ENCODE results near the gene COPG1. TPM values are rescaled to one million over a fixed set of nuclear protein-coding genes. Genes with fewer than 3 reads are reported as not detected.

The COPG1 gene
- total and polyA plus RNA-seq, 2 of the 13 experiments (the other 11 are each of a cell fraction or from before 2014, with no cell fraction given): 98.6 to 166 TPM

DNA sequence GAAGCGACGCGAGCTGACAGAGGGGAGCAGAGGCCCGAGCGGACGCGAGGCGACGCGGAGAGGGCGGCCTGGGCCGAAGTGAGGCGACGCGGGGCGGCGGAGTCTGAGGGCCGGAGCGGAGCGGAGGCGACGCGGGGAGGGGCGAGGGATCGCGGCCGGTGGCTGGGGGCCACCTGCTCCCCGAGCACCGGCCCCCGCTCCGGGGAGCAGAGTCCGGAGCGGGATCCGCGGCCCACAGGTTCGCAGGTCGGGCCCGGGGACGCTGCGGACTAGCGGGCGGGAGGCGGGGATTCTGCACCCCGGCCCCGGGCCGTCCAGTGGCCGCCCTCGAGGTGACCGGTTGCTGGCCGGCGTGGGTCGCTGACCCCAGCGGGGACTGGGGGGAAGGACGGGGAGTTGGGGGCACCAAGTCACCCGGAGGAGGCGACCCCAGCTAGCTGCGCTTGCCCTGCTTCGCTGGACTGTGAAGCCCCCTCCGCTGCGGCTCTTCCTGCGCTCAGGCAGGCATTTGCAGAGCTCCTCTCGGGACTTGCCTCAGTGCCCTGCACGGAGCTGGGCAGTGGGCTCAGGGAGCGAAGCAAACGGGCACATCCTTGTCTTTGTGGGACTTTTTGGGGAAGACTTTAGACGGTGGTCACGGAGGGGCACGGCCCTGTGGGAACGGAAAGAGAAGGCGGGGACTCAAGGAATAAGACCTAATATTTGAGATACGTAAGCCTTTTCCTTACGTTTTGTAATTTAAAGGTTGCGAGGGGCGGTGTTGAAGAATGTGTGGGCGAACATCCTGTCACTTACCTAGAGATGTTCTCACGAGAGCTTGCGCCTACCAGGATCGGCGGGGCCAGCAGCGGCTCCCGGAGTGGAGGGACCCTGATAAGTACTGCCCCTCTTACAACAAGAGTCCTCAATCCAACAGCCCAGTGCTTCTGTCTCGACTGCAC lies 29.8 kb downstream of the COPG1 start (continued):
- TF ChIP-seq ARNT2 (CRISPR knock-in tag; IDR thresholded peaks at IDR 0.05; ENCODE audit: low read depth): no peak
- TF ChIP-seq TAF1 (CRISPR knock-in tag; IDR thresholded peaks at IDR 0.05): peak; percentile 4
- no peak for TF ChIP-seq ZNF30 (CRISPR knock-in tag; IDR thresholded peaks at IDR 0.05)
- no peak for TF ChIP-seq ZNF720 (CRISPR knock-in tag; IDR thresholded peaks at IDR 0.05)
- peak; percentile 26 for TF ChIP-seq PHF8 (CRISPR knock-in tag; IDR thresholded peaks at IDR 0.05)
- TF ChIP-seq CBX1 (IDR thresholded peaks at IDR 0.05; ENCODE audit: low read depth): no peak
- TF ChIP-seq SALL1 (CRISPR knock-in tag; IDR thresholded peaks at IDR 0.05): no peak; the same call in 1 of the 2 replicates
- TF ChIP-seq, protein P1, sequence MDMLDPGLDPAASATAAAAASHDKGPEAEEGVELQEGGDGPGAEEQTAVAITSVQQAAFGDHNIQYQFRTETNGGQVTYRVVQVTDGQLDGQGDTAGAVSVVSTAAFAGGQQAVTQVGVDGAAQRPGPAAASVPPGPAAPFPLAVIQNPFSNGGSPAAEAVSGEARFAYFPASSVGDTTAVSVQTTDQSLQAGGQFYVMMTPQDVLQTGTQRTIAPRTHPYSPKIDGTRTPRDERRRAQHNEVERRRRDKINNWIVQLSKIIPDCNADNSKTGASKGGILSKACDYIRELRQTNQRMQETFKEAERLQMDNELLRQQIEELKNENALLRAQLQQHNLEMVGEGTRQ (IDR thresholded peaks at IDR 0.05; ENCODE audit: low read depth, low read length): no peak
- TF ChIP-seq, protein P1 (CRISPR knock-in tag; IDR thresholded peaks at IDR 0.05; ENCODE audit: borderline replicate concordance): no peak
- peak; percentile 53; the same call in 1 of the 2 replicates for TF ChIP-seq MEIS2 (CRISPR knock-in tag; IDR thresholded peaks at IDR 0.05)
- TF ChIP-seq TEAD2 (CRISPR knock-in tag; IDR thresholded peaks at IDR 0.05): no peak
- TF ChIP-seq NFATC3 (CRISPR knock-in tag; IDR thresholded peaks at IDR 0.05): no peak
- no peak; the same call in 1 of the 2 replicates for TF ChIP-seq ATF7-NPFF (CRISPR knock-in tag; IDR thresholded peaks at IDR 0.05; ENCODE audit: low read depth)
- TF ChIP-seq ZFY (CRISPR knock-in tag; IDR thresholded peaks at IDR 0.05): peak; percentile 88
- TF ChIP-seq, protein P2, sequence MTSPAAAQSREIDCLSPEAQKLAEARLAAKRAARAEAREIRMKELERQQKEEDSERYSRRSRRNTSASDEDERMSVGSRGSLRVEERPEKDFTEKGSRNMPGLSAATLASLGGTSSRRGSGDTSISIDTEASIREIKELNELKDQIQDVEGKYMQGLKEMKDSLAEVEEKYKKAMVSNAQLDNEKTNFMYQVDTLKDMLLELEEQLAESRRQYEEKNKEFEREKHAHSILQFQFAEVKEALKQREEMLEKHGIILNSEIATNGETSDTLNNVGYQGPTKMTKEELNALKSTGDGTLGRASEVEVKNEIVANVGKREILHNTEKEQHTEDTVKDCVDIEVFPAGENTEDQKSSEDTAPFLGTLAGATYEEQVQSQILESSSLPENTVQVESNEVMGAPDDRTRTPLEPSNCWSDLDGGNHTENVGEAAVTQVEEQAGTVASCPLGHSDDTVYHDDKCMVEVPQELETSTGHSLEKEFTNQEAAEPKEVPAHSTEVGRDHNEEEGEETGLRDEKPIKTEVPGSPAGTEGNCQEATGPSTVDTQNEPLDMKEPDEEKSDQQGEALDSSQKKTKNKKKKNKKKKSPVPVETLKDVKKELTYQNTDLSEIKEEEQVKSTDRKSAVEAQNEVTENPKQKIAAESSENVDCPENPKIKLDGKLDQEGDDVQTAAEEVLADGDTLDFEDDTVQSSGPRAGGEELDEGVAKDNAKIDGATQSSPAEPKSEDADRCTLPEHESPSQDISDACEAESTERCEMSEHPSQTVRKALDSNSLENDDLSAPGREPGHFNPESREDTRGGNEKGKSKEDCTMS (CRISPR knock-in tag; conservative IDR thresholded peaks at IDR 0.05): no peak
- TF ChIP-seq, protein P3, sequence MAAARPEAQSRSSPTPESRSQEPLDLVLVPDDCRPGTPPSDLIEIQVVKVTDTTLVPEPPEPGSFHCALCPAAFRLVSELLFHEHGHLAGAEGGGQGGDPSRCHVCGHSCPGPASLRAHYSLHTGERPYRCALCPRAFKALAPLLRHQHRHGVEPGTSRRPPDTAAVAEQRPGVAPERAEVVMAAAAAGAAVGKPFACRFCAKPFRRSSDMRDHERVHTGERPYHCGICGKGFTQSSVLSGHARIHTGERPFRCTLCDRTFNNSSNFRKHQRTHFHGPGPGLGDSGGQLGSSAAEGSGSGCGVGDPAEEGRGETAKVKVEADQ (CRISPR knock-in tag; IDR thresholded peaks at IDR 0.05; ENCODE audit: borderline replicate concordance): no peak
- TF ChIP-seq, protein P4, sequence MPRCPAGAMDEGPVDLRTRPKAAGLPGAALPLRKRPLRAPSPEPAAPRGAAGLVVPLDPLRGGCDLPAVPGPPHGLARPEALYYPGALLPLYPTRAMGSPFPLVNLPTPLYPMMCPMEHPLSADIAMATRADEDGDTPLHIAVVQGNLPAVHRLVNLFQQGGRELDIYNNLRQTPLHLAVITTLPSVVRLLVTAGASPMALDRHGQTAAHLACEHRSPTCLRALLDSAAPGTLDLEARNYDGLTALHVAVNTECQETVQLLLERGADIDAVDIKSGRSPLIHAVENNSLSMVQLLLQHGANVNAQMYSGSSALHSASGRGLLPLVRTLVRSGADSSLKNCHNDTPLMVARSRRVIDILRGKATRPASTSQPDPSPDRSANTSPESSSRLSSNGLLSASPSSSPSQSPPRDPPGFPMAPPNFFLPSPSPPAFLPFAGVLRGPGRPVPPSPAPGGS (CRISPR knock-in tag; IDR thresholded peaks at IDR 0.05): peak; percentile 60; the same call in 1 of the 2 replicates
- no peak for TF ChIP-seq HMGA1 (CRISPR knock-in tag; conservative IDR thresholded peaks at IDR 0.05)
- TF ChIP-seq HOXA3 (CRISPR knock-in tag; IDR thresholded peaks at IDR 0.05): 0 out of 2 replicates have a peak, but pooled peaks have one; percentile 14
- no peak for TF ChIP-seq SNAPC2 (CRISPR knock-in tag; IDR thresholded peaks at IDR 0.05)
